ENCODE results near the gene PARD6G. TPM values are rescaled to one million over a fixed set of nuclear protein-coding genes. Genes with fewer than 3 reads are reported as not detected.

PARD6G gene
- total and polyA plus RNA-seq, 2 of the 8 experiments (the other 6 are each of a cell fraction or from before 2014, with no cell fraction given) = 11.3 to 17.9 TPM

DNA sequence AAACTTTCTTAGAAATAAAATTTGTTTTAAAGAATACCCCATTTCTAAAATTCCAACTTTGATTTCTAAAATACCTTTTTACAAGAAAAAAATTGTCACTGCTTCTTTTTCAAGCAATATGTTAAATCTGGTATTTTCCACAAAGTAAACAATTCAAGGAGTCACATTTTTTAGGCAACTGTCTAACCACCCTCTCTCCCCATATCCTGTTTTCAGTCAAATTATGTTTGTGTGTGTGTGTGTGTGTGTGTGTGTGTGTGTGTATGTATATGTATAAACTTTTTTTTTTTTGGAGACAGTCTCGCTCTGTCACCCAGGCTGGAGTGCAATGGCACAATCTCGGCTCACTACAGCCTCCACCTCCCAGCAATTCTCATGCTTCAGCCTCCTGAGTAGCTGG, 79.0 kb downstream of the PARD6G start:
- Histone ChIP-seq H3K23me2 (ENCODE audit: low read depth, low read length) (no peaks in the 10 kb centered on the region), H3K79me1 (ENCODE audit: low read depth, low read length) (no peaks in the 10 kb centered on the region; the same call in 1 of the 2 replicates), H3K36me3 (ENCODE audit: control insufficient read depth in 2 of 4, insufficient read depth in 4 of 4, low read length in 3 of 4) (no peaks in the 10 kb centered on the region; a peak in 1 of 8 replicates), H2BK12ac (ENCODE audit: low read depth, low read length) (no peak overlapping the region), H3K23ac (ENCODE audit: insufficient read length) (no peak overlapping the region), H2BK15ac (ENCODE audit: low read length) (no peak overlapping the region), H3K4me1 (replicated peaks in 1 of 4; ENCODE audit: control insufficient read depth in 3 of 4, insufficient read depth in 4 of 4, low read length in 3 of 4) (no peaks in the 10 kb centered on the region), H3K56ac (replicated peaks; ENCODE audit: insufficient read length, low read depth, low read length) (no peak overlapping the region), H3K4me3 (ENCODE audit: extremely low read depth in 1 of 4, insufficient read depth in 2 of 4, low read depth in 3 of 4, low read length in 4 of 4) (no peak overlapping the region), H4K91ac (replicated peaks; ENCODE audit: insufficient read length, low read length) (no peak overlapping the region), H4K5ac (ENCODE audit: insufficient read length, low read depth, low read length) (no peak overlapping the region), H2BK20ac (ENCODE audit: low read length) (no peak overlapping the region), H3K14ac (ENCODE audit: insufficient read length) (no peak overlapping the region), H2AFZ (ENCODE audit: low read length) (no peak overlapping the region), H3K18ac (ENCODE audit: extremely low read depth, low read length) (no peak overlapping the region), H2BK5ac (ENCODE audit: low read depth, low read length) (no peak overlapping the region), H3K27me3 (replicated peaks in 1 of 4; ENCODE audit: control insufficient read depth in 3 of 4, extremely low read depth in 1 of 4, insufficient read depth in 3 of 4, low read length in 3 of 4) (no peaks in the 10 kb centered on the region), H4K8ac (ENCODE audit: extremely low read depth, insufficient read depth, low read length) (no peak overlapping the region), H3K79me2 (ENCODE audit: control insufficient read depth in 1 of 2, insufficient read depth in 2 of 2, low read length in 2 of 2) (no peaks in the 10 kb centered on the region), H3K27ac (ENCODE audit: low read depth, low read length) (no peak overlapping the region), H3K9ac (replicated peaks in 1 of 4; ENCODE audit: extremely low read depth in 1 of 4, low read depth in 3 of 4, low read length in 3 of 4) (no peak overlapping the region), H4K20me1 (replicated peaks in 1 of 2; ENCODE audit: control insufficient read depth in 1 of 2, insufficient read depth in 2 of 2, low read length in 2 of 2) (peaks cover 0 to 10% of the 10 kb centered on the region in 2 experiments), H3K9me3 (ENCODE audit: insufficient read depth in 2 of 2, low read depth in 1 of 2, low read length in 1 of 2) (no peaks in the 10 kb centered on the region), H2BK120ac (replicated peaks; ENCODE audit: low read depth, low read length) (no peak overlapping the region), H3K4ac (replicated peaks; ENCODE audit: insufficient read length, low read depth, low read length) (no peak overlapping the region), H2AK5ac (ENCODE audit: low read depth, low read length) (no peak overlapping the region), H3K4me2 (ENCODE audit: insufficient read depth in 1 of 2, low read depth in 2 of 2, low read length in 2 of 2) (no peak overlapping the region)
- 100% methylated on average over 1 of the region's 2 CpGs; no CpG with 5 or more reads in 1 of the 2 experiments for WGBS, 2 experiments (ENCODE audit: extremely low coverage in 1 of 2, insufficient coverage in 1 of 2, insufficient read length in 1 of 2, insufficient replicate concordance in 2 of 2, low coverage in 1 of 2, low lambda C conversion rate in 2 of 2, missing lambda C conversion rate in 1 of 2)
- DNase-seq (ENCODE audit: low read depth in 1 of 2, low spot score in 2 of 2) (no peak), FAIRE-seq (no peak)
- TF ChIP-seq RBBP5 (IDR thresholded peaks at IDR 0.05; ENCODE audit: borderline replicate concordance, low read depth, low read length) = no peak
- CTCF ChIA-PET (ENCODE audit: partially characterized antibody) = interaction anchor here (1.0 to 10.1 kb wide), 8 partner anchors 10 to 92 kb away, joined by 3 to 124 read pairs (median 5); no protein-coding TSS in a partner anchor
- POLR2A ChIA-PET (ENCODE audit: partially characterized antibody) = interaction anchor here (1.4 to 2.3 kb wide), 2 partner anchors 11 to 58 kb away, joined by 4 to 5 read pairs; no protein-coding TSS in a partner anchor

Data from H1 (cell line).